SK-N-SH (cell line): ENCODE data around the gene GRIP2.

ENCODE experiments used
- EP300 ChIP-seq, 2 experiments: IDR thresholded peaks; 2 replicates each; pipeline versions ENCODE4 v1.4.0 to v1.6.1; 2012; ENCODE audit warnings: borderline replicate concordance in 1 of 2, low read depth in 1 of 2, low read length in 1 of 2
- EZH2phosphoT487 ChIP-seq: fragments of 200-600 bp; sonication (generic); IDR thresholded peaks from 2 replicates; pipeline ENCODE4 v1.6.1; 2017; ENCODE audit warnings: low read depth, mixed run types, mild to moderate bottlenecking, antibody characterized with exemption, moderate library complexity, borderline replicate concordance
- RAD21 ChIP-seq: IDR thresholded peaks from 2 replicates; pipeline ENCODE4 v1.6.1; 2012; ENCODE audit warnings: mild to moderate bottlenecking, low read length
- YY1 ChIP-seq: IDR thresholded peaks from 2 replicates; pipeline ENCODE4 v1.4.0; 2012; ENCODE audit warnings: low read depth, mild to moderate bottlenecking
- TF ChIP-seq, protein P1 (sequence below): IDR thresholded peaks from 2 replicates; pipeline ENCODE4 v1.6.1; 2012; ENCODE audit warnings: mild to moderate bottlenecking, low read depth, low read length, moderate library complexity
- TF ChIP-seq, protein P2 (sequence below): fragments of 200-600 bp; sonication (generic); IDR thresholded peaks from 2 replicates; pipeline ENCODE4 v1.6.1; 2017; ENCODE audit warnings: antibody characterized with exemption, mild to moderate bottlenecking, moderate library complexity
- TF ChIP-seq, protein P3 (sequence below): fragments of 150-350 bp; IDR thresholded peaks from 2 replicates; pipeline ENCODE4 v1.6.1; 2017; ENCODE audit warnings: antibody characterized with exemption, low read length, low read depth, borderline replicate concordance
- TF ChIP-seq, protein P4 (sequence below): IDR thresholded peaks from 2 replicates; pipeline ENCODE4 v1.4.0; 2012; ENCODE audit warnings: low read depth, borderline replicate concordance

DNA sequence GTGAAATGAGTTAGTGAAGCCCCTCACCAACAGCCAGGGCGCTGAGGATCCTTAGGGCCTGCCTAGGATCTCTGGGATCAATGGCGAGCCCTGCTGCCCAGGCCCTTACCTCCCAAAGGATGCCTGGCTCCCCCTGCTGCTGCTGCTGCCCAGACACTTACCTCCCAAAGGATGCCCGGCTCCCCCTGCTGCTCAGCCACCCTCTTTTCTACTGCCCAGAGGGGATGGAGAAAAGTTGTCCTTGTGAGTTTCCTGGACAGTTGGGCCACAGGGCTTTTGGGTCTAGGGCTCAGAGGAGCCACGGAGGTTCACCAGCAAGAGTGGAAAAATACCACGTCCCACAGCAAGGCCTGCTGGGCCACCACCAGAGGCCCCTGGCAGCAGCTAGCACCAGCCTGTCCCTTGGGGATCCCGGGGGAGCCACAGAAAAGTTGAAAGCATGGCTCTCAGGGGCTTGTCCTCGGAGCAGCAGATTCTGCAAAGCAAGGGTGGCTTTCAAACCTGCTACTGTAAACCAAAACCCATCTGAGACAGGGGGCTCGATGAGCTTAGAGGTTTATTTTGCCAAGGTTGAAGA lies 78.3 kb downstream of the GRIP2 start:
- TF ChIP-seq, protein P1, sequence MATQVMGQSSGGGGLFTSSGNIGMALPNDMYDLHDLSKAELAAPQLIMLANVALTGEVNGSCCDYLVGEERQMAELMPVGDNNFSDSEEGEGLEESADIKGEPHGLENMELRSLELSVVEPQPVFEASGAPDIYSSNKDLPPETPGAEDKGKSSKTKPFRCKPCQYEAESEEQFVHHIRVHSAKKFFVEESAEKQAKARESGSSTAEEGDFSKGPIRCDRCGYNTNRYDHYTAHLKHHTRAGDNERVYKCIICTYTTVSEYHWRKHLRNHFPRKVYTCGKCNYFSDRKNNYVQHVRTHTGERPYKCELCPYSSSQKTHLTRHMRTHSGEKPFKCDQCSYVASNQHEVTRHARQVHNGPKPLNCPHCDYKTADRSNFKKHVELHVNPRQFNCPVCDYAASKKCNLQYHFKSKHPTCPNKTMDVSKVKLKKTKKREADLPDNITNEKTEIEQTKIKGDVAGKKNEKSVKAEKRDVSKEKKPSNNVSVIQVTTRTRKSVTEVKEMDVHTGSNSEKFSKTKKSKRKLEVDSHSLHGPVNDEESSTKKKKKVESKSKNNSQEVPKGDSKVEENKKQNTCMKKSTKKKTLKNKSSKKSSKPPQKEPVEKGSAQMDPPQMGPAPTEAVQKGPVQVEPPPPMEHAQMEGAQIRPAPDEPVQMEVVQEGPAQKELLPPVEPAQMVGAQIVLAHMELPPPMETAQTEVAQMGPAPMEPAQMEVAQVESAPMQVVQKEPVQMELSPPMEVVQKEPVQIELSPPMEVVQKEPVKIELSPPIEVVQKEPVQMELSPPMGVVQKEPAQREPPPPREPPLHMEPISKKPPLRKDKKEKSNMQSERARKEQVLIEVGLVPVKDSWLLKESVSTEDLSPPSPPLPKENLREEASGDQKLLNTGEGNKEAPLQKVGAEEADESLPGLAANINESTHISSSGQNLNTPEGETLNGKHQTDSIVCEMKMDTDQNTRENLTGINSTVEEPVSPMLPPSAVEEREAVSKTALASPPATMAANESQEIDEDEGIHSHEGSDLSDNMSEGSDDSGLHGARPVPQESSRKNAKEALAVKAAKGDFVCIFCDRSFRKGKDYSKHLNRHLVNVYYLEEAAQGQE: no peak
- TF ChIP-seq, protein P2, sequence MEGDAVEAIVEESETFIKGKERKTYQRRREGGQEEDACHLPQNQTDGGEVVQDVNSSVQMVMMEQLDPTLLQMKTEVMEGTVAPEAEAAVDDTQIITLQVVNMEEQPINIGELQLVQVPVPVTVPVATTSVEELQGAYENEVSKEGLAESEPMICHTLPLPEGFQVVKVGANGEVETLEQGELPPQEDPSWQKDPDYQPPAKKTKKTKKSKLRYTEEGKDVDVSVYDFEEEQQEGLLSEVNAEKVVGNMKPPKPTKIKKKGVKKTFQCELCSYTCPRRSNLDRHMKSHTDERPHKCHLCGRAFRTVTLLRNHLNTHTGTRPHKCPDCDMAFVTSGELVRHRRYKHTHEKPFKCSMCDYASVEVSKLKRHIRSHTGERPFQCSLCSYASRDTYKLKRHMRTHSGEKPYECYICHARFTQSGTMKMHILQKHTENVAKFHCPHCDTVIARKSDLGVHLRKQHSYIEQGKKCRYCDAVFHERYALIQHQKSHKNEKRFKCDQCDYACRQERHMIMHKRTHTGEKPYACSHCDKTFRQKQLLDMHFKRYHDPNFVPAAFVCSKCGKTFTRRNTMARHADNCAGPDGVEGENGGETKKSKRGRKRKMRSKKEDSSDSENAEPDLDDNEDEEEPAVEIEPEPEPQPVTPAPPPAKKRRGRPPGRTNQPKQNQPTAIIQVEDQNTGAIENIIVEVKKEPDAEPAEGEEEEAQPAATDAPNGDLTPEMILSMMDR: peak; percentile 78
- TF ChIP-seq EP300 (IDR thresholded peaks at IDR 0.05; ENCODE audit: borderline replicate concordance in 1 of 2, low read depth in 1 of 2, low read length in 1 of 2): no peak
- TF ChIP-seq, protein P3, sequence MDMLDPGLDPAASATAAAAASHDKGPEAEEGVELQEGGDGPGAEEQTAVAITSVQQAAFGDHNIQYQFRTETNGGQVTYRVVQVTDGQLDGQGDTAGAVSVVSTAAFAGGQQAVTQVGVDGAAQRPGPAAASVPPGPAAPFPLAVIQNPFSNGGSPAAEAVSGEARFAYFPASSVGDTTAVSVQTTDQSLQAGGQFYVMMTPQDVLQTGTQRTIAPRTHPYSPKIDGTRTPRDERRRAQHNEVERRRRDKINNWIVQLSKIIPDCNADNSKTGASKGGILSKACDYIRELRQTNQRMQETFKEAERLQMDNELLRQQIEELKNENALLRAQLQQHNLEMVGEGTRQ: no peak
- TF ChIP-seq RAD21: peak; percentile 88
- no peak for TF ChIP-seq YY1
- TF ChIP-seq EZH2phosphoT487: no peak
- TF ChIP-seq, protein P4, sequence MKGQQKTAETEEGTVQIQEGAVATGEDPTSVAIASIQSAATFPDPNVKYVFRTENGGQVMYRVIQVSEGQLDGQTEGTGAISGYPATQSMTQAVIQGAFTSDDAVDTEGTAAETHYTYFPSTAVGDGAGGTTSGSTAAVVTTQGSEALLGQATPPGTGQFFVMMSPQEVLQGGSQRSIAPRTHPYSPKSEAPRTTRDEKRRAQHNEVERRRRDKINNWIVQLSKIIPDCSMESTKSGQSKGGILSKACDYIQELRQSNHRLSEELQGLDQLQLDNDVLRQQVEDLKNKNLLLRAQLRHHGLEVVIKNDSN: no peak
